Fibroblast of lung (primary cell): ENCODE results near the gene PTDSS2. TPM values are rescaled to one million over a fixed set of nuclear protein-coding genes. Genes with fewer than 3 reads are reported as not detected.

Experiments
- DNase-seq, 2 donors: peaks; one replicate each; pipeline versions ENCODE4 v3.0.0 to v3.0.0-alpha.2; 2010; ENCODE audit warnings: low read depth in 2 of 2
- H2AFZ ChIP-seq: 2 replicates; pipeline ENCODE4 v1.5.1; 2012; ENCODE audit warnings: low read length, control low read depth, inconsistent platforms
- H3K27ac ChIP-seq: 2 replicates; pipeline ENCODE4 v1.5.1; 2011; ENCODE audit warnings: low read length, control low read depth; ENCODE audit not compliant: insufficient read depth
- H3K27me3 ChIP-seq: 2 replicates; pipeline ENCODE4 v1.5.1; 2011; ENCODE audit warnings: mild to moderate bottlenecking, low read length; ENCODE audit not compliant: control insufficient read depth, insufficient read depth
- H3K36me3 ChIP-seq: 2 replicates; pipeline ENCODE4 v1.5.1; 2011; ENCODE audit warnings: low read length; ENCODE audit not compliant: control insufficient read depth, insufficient read depth
- H3K4me1 ChIP-seq: 2 replicates; pipeline ENCODE4 v1.5.1; 2011; ENCODE audit warnings: low read length; ENCODE audit not compliant: control insufficient read depth, insufficient read depth; ENCODE audit errors: extremely low read depth
- H3K4me2 ChIP-seq: 2 replicates; pipeline ENCODE4 v1.5.1; 2011; ENCODE audit warnings: low read length, control low read depth; ENCODE audit not compliant: insufficient read depth; ENCODE audit errors: extremely low read depth
- H3K4me3 ChIP-seq, 4 experiments: fragments of 200-600 bp in 1 of 4; sonication (generic) in 1 of 4; replicated peaks in 1 of 4; 2 replicates each; pipeline ENCODE4 v1.5.1; 2011 to 2016; ENCODE audit warnings: low read length in 4 of 4, low read depth in 3 of 4, mild to moderate bottlenecking in 3 of 4, control low read depth in 2 of 4, inconsistent platforms in 1 of 4, mixed read lengths in 1 of 4; ENCODE audit not compliant: insufficient read depth in 1 of 4; ENCODE audit errors: control extremely low read depth in 1 of 4
- H3K79me2 ChIP-seq: 2 replicates; pipeline ENCODE4 v1.5.1; 2012; ENCODE audit warnings: mild to moderate bottlenecking, low read length, inconsistent platforms; ENCODE audit not compliant: control insufficient read depth, insufficient read depth
- H3K9ac ChIP-seq: 2 replicates; pipeline ENCODE4 v1.5.1; 2011; ENCODE audit warnings: mild to moderate bottlenecking, low read length, control low read depth; ENCODE audit not compliant: insufficient read depth
- H3K9me3 ChIP-seq: 2 replicates; pipeline ENCODE4 v1.5.1; 2012; ENCODE audit warnings: low read depth, low read length; ENCODE audit not compliant: control insufficient read depth, insufficient read depth
- H4K20me1 ChIP-seq: 2 replicates; pipeline ENCODE4 v1.5.1; 2011; ENCODE audit warnings: low read length; ENCODE audit not compliant: control insufficient read depth, insufficient read depth; ENCODE audit errors: extremely low read depth
- EZH2 ChIP-seq: IDR thresholded peaks from 2 replicates; pipeline ENCODE4 v1.5.1; 2012; ENCODE audit warnings: low read length, control low read depth, mild to moderate bottlenecking; ENCODE audit errors: missing control alignments
- polyA plus RNA-seq, 2 donors: library from polyadenylated mRNA; depleted of rRNA in 1 of 2; stranded (reverse) in 1 of 2; unstranded in 1 of 2; fragments of >200 nt; gene quantifications; 2 replicates each; pipeline ENCODE4 v1.2.1, GENCODE V29; 2011 to 2012; ENCODE audit warnings: missing spikeins in 1 of 2
- total RNA-seq: library from RNA; depleted of rRNA; stranded (reverse); fragments of >200 nt; gene quantifications from 2 replicates; pipeline ENCODE4 v1.2.1, GENCODE V29; 2014
- TF ChIP-seq, protein P1 (sequence below), 2 donors: IDR thresholded peaks in 1 of 2; conservative IDR thresholded peaks in 1 of 2; 1 replicate in 1 of 2; 2 replicates in 1 of 2; pipeline ENCODE4 v1.5.1; 2011 to 2012; ENCODE audit warnings: low read length in 2 of 2, control low read depth in 1 of 2, inconsistent platforms in 1 of 2, low read depth in 1 of 2, mild to moderate bottlenecking in 1 of 2

PTDSS2 gene
- total and polyA plus RNA-seq, 2 donors (not counting 1 experiment from before 2014, with no cell fraction given), result 17.4 to 36.7 TPM

DNA sequence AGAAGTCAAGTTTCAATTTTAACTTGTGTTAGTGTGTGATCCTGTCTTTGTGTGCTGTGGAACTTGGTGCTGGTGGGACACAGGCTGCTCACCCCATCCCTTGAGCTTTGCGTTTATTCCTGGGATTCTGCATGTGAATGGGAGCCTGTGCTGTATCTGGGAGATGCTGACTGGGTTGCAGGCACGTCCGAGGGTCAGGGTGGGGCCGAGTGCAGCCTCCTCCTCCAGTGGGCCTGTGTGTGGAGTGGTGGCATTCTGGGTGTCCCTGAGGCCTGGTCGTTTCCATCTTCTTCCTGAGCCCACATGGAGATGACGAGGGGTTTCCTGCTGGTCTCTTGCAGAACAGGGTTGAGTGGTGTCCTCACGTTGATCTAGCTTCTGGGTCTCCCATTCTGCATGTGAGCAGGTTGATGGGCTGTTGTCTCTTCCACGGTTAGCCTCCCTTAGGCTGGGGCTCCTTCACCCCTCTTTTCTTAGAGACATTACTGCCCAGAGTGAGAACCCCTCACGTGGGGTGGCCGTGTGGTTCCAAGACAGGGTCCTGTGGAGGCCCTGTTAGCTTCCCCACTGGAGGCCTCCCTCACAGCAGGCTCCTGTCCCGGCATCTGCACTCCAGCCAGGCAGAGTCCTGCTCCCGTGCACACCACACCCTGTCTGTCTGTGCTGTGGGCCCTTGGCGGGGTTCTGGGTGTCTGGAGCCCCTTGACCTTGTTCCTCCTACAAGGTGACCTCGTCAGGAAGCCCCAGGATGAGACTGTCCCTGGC, 4.9 kb downstream of the PTDSS2 start:
- Histone ChIP-seq H3K79me2 (peaks cover 41% of the 10 kb centered on the region), H3K36me3 (peaks cover 20% of the 10 kb centered on the region), H3K27ac (no peak overlapping the region), H3K4me2 (no peak overlapping the region), H3K4me1 (peaks cover 2% of the 10 kb centered on the region), H3K9me3 (no peaks in the 10 kb centered on the region), H3K9ac (no peak overlapping the region), H2AFZ (no peak overlapping the region), H4K20me1 (no peaks in the 10 kb centered on the region), H3K4me3 (no peak overlapping the region), H3K27me3 (no peaks in the 10 kb centered on the region)
- no peak for TF ChIP-seq EZH2
- TF ChIP-seq, protein P1, sequence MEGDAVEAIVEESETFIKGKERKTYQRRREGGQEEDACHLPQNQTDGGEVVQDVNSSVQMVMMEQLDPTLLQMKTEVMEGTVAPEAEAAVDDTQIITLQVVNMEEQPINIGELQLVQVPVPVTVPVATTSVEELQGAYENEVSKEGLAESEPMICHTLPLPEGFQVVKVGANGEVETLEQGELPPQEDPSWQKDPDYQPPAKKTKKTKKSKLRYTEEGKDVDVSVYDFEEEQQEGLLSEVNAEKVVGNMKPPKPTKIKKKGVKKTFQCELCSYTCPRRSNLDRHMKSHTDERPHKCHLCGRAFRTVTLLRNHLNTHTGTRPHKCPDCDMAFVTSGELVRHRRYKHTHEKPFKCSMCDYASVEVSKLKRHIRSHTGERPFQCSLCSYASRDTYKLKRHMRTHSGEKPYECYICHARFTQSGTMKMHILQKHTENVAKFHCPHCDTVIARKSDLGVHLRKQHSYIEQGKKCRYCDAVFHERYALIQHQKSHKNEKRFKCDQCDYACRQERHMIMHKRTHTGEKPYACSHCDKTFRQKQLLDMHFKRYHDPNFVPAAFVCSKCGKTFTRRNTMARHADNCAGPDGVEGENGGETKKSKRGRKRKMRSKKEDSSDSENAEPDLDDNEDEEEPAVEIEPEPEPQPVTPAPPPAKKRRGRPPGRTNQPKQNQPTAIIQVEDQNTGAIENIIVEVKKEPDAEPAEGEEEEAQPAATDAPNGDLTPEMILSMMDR (conservative IDR thresholded peaks at IDR 0.05 in 1 of 2, IDR thresholded peaks at IDR 0.05 in 1 of 2; ENCODE audit: low read depth in 1 of 2, low read length in 2 of 2), result no peak
- no peak for DNase-seq

DNA sequence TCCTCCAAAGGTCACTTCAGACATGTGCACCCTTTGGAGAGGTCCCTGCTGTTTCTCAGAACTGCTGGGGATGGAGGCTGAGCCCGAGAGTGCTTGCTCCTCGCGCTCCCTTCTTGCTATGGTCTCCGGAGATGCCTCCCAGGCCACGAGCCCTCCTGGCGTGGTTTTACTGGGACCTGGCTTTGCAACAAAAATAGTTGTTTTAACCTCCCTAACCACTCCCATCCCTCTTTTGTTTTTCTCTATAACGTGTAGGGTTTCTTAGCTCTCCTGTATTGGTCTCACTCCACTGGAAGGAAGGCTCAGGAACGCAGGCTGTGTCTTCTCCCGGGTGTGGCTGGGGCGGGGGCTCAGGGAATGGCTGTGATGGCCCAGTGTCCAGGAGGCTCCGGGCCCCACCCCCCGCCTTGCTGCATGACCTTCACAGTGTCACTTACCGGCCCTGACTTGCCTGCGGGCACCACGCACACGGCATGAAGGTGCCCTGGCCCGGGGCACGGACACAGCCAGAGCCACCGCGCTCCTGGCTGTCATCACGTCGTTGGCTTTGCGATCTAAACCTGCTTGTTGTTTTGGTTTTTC, 5.6 kb downstream of the PTDSS2 start:
- Histone ChIP-seq H3K9me3 (no peaks in the 10 kb centered on the region), H3K4me3 (no peak overlapping the region), H2AFZ (no peak overlapping the region), H3K79me2 (peaks cover 36% of the 10 kb centered on the region), H3K4me1 (peaks cover 2% of the 10 kb centered on the region), H3K27me3 (no peaks in the 10 kb centered on the region), H3K9ac (no peak overlapping the region), H3K4me2 (no peak overlapping the region), H4K20me1 (no peaks in the 10 kb centered on the region), H3K27ac (no peak overlapping the region), H3K36me3 (peaks cover 26% of the 10 kb centered on the region)
- no peak for TF ChIP-seq EZH2
- TF ChIP-seq, protein P1 (conservative IDR thresholded peaks at IDR 0.05 in 1 of 2, IDR thresholded peaks at IDR 0.05 in 1 of 2; ENCODE audit: low read depth in 1 of 2, low read length in 2 of 2), result no peak
- DNase-seq, result no peak

DNA sequence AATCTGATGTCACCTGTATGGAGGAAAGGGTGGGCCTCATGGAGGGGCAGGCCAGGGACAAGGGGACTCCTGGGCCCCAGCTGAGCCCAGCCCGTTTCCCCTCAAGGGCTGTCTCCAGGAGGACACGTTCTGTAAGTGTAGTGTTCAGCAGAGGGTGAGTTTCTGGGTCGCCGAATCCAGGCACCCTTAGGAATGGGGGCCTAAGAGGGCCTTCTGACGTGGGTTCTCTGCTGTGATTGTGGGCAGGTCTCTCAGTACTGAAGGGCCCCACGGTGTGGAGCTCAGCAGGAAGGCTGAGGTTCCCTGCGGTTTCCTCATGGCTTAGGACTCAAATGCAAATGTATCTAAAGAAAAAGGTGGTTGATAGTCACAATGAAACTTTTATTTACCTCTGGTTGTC, 6.5 kb downstream of the PTDSS2 start:
- no peak overlapping the region for H3K27ac ChIP-seq
- H3K9ac ChIP-seq, result no peak overlapping the region
- peaks cover 2% of the 10 kb centered on the region for H3K4me1 ChIP-seq
- H3K36me3 ChIP-seq, result peaks cover 26% of the 10 kb centered on the region
- H2AFZ ChIP-seq, result no peak overlapping the region
- peaks cover 29% of the 10 kb centered on the region for H3K79me2 ChIP-seq
- H4K20me1 ChIP-seq, result no peaks in the 10 kb centered on the region
- H3K9me3 ChIP-seq, result no peaks in the 10 kb centered on the region
- TF ChIP-seq, protein P1 (conservative IDR thresholded peaks at IDR 0.05 in 1 of 2, IDR thresholded peaks at IDR 0.05 in 1 of 2; ENCODE audit: low read depth in 1 of 2, low read length in 2 of 2), result no peak
- TF ChIP-seq EZH2, result no peak
- no peak overlapping the region for H3K4me3 ChIP-seq
- H3K27me3 ChIP-seq, result no peaks in the 10 kb centered on the region
- H3K4me2 ChIP-seq, result no peak overlapping the region
- DNase-seq, result no peak
